ENCODE data around the gene HLCS.
A peak's percentile ranks its signal among the peaks of the same experiment; 100 is the strongest.

GRCh38 chr21:36705679-36706481, 260.6 kb downstream of the HLCS start:
- TF ChIP-seq RFX5 (IDR thresholded peaks at IDR 0.05; ENCODE audit: low read depth, low read length) = no peak
- TF ChIP-seq GABPA (IDR thresholded peaks at IDR 0.05; ENCODE audit: low read depth) = no peak
- TF ChIP-seq CEBPZ (IDR thresholded peaks at IDR 0.05; ENCODE audit: low read depth, low read length) = no peak
- no peak for TF ChIP-seq ZNF274 (IDR thresholded peaks at IDR 0.05; ENCODE audit: insufficient read depth, insufficient read length)
- TF ChIP-seq ZNF24 (IDR thresholded peaks at IDR 0.05) = no peak
- no peak for TF ChIP-seq SUZ12 (IDR thresholded peaks at IDR 0.05; ENCODE audit: unreplicated experiment)
- TF ChIP-seq CTCF (IDR thresholded peaks at IDR 0.05 in 2 of 3, conservative IDR thresholded peaks at IDR 0.05 in 1 of 3; ENCODE audit: control insufficient read depth in 2 of 3, extremely low read depth in 1 of 3, insufficient read depth in 1 of 3, low read depth in 3 of 3, low read length in 3 of 3) = 0 out of 6 replicates have a peak, but pooled peaks of 1 of the 3 experiments have one; percentile 24
- TF ChIP-seq EZH2 (IDR thresholded peaks at IDR 0.05; ENCODE audit: borderline replicate concordance, control insufficient read depth, low read depth, low read length) = no peak
- TF ChIP-seq YBX1 (IDR thresholded peaks at IDR 0.05) = no peak
- no peak for TF ChIP-seq POLR2AphosphoS5 (IDR thresholded peaks at IDR 0.05; ENCODE audit: low read length)
- no peak for TF ChIP-seq EED (IDR thresholded peaks at IDR 0.05; ENCODE audit: low read depth)
- no peak for TF ChIP-seq MTA3 (IDR thresholded peaks at IDR 0.05; ENCODE audit: borderline replicate concordance, low read length)
- no peak for TF ChIP-seq MEF2A (IDR thresholded peaks at IDR 0.05; ENCODE audit: insufficient read depth, low read depth, low read length)

Data from GM12878 (cell line).